ENCODE data around the gene MTMR11. TPM values are rescaled to one million over a fixed set of nuclear protein-coding genes. Genes with fewer than 3 reads are reported as not detected.

The MTMR11 gene
- total RNA-seq, 2 donors from 2014 or later = 4.7 to 6.6 TPM

DNA sequence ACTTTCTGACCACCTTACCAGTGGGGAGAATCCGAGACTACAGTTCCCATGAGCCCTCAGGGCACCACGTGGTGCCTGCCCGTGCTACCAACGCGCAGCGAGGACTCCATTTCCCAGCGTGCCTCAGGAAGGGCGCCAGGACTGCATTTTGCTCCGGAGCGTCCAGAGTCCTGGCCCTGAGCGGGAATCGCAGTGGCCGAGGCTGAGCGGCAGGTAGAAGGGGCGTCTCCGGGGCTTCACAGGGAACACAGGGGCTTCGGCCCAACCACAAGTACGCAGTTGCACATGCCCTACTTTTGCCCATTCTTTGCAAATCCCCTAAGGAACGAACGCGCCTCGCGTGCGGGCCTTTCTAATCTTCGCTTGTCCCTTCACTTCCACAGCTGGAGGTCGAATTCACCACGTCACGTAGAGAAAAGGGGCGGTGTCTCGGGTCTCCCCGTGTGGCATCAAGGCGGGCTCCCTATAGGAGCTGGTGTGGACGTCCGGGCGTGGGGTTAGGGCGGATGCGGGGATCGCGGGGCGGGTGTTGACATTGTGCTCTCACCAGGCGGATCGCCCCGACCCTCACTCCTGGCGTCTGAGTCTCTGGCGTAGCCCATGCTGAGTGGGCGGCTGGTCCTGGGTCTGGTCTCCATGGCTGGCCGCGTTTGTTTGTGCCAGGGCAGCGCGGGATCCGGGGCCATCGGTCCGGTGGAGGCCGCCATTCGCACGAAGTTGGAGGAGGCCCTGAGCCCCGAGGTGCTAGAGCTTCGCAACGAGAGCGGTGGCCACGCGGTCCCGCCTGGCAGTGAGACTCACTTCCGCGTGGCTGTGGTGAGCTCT, 37.0 kb downstream of the MTMR11 start, which contains the start of gene BOLA1:
Gene BOLA1, plus strand, starts transcription at position 109 of the 825 bp plus-strand sequence. Its CDS starts 492 bp downstream, at position 601.
- H3K4me3 ChIP-seq (ENCODE audit: low read length) = peak within 1 kb of the TSS; percentile 81
- peaks cover 8% of the 10 kb centered on the region for H3K36me3 Mint-ChIP-seq (ENCODE audit: low read depth)
- H3K27me3 Mint-ChIP-seq (ENCODE audit: insufficient read depth) = peaks cover 10% of the 10 kb centered on the region
- whole genome bisulfite sequencing, 2 experiments (ENCODE audit: insufficient coverage in 1 of 2, insufficient read length in 1 of 2) = 52 to 78% methylated on average over 44 to 65 of the region's 65 CpGs
- peaks cover 4% of the 10 kb centered on the region for H3K9me3 ChIP-seq (ENCODE audit: control insufficient read depth, low read length)
- H3K4me3 Mint-ChIP-seq = peak within 1 kb of the TSS; percentile 78
- TF ChIP-seq, protein P1, sequence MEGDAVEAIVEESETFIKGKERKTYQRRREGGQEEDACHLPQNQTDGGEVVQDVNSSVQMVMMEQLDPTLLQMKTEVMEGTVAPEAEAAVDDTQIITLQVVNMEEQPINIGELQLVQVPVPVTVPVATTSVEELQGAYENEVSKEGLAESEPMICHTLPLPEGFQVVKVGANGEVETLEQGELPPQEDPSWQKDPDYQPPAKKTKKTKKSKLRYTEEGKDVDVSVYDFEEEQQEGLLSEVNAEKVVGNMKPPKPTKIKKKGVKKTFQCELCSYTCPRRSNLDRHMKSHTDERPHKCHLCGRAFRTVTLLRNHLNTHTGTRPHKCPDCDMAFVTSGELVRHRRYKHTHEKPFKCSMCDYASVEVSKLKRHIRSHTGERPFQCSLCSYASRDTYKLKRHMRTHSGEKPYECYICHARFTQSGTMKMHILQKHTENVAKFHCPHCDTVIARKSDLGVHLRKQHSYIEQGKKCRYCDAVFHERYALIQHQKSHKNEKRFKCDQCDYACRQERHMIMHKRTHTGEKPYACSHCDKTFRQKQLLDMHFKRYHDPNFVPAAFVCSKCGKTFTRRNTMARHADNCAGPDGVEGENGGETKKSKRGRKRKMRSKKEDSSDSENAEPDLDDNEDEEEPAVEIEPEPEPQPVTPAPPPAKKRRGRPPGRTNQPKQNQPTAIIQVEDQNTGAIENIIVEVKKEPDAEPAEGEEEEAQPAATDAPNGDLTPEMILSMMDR (conservative IDR thresholded peaks at IDR 0.05) = no peak
- H3K4me1 ChIP-seq (ENCODE audit: control insufficient read depth, insufficient read depth, low read length) = no peaks in the 10 kb centered on the region
- no peaks in the 10 kb centered on the region for H3K36me3 ChIP-seq (ENCODE audit: control insufficient read depth, insufficient read depth, low read length)
- H3K9ac ChIP-seq (ENCODE audit: extremely low read depth, low read length, poor library complexity, severe bottlenecking) = peak within 1 kb of the TSS; percentile 50
- peaks cover 2% of the 10 kb centered on the region for H3K4me1 Mint-ChIP-seq
- H3K27me3 ChIP-seq (ENCODE audit: control insufficient read depth, insufficient read depth, low read length, poor library complexity, severe bottlenecking) = no peaks in the 10 kb centered on the region
- H3K27ac ChIP-seq (ENCODE audit: low read depth, low read length) = no peak within 1 kb of the TSS
- peak; percentile 97 for DNase-seq
- no peaks in the 10 kb centered on the region for H3K9me3 Mint-ChIP-seq
- H3K27ac Mint-ChIP-seq = peak within 1 kb of the TSS; percentile 94

DNA sequence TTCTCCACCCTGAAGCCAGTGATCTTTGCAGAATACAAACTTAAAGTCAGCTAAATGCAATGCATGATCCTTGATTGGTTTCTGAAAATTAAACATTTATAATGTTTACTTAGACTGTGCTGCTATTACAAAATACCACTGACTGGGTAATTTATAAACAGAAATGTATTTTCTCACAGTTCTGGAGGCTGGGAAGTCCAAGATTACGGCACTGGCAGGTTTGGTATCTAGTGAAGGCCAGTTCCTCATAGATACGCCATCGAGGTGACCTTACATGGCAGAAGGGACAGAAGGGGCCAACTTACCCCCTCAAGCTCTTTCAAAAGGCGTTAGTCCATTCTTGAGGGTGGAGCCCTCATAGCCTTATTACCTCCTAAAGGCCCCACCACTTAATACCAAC, 40.1 kb downstream of the MTMR11 start:
- WGBS, 2 experiments (ENCODE audit: insufficient coverage in 1 of 2, insufficient read length in 1 of 2) = 100% methylated on average over 1 to 4 of the region's 4 CpGs
- H3K9ac ChIP-seq (ENCODE audit: extremely low read depth, low read length, poor library complexity, severe bottlenecking) = no peak overlapping the region
- H3K4me3 ChIP-seq (ENCODE audit: low read length) = no peak overlapping the region
- DNase-seq = no peak
- Mint-ChIP-seq H3K36me3 (ENCODE audit: low read depth) (no peaks in the 10 kb centered on the region), H3K27ac (no peak overlapping the region), H3K27me3 (ENCODE audit: insufficient read depth) (peaks cover 10% of the 10 kb centered on the region), H3K9me3 (no peaks in the 10 kb centered on the region), H3K4me1 (peaks cover 2% of the 10 kb centered on the region), H3K4me3 (no peak overlapping the region)
- no peaks in the 10 kb centered on the region for H3K36me3 ChIP-seq (ENCODE audit: control insufficient read depth, insufficient read depth, low read length)
- no peaks in the 10 kb centered on the region for H3K4me1 ChIP-seq (ENCODE audit: control insufficient read depth, insufficient read depth, low read length)
- no peak overlapping the region for H3K27ac ChIP-seq (ENCODE audit: low read depth, low read length)
- H3K27me3 ChIP-seq (ENCODE audit: control insufficient read depth, insufficient read depth, low read length, poor library complexity, severe bottlenecking) = no peaks in the 10 kb centered on the region
- TF ChIP-seq, protein P1 (conservative IDR thresholded peaks at IDR 0.05) = no peak
- peaks cover 4% of the 10 kb centered on the region for H3K9me3 ChIP-seq (ENCODE audit: control insufficient read depth, low read length)

DNA sequence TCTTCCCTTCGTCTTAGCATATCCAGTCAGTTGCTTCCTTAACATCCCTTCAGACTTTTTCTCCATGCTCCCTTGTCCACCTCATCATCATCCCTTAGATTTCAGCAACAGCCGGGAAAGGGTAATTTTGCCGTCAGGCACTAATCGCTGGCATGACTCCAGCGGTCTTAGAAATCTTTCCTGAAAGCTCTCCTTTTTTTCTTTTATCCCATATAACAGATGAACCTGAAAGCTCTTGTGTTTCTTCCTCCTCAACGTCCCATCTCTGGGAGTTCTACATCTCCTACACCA, 47.7 kb downstream of the MTMR11 start:
- no peak for DNase-seq
- Histone ChIP-seq H3K4me3 (ENCODE audit: low read length) (peak overlapping the region; percentile 89), H3K36me3 (ENCODE audit: control insufficient read depth, insufficient read depth, low read length) (no peaks in the 10 kb centered on the region), H3K9me3 (ENCODE audit: control insufficient read depth, low read length) (no peaks in the 10 kb centered on the region), H3K4me1 (ENCODE audit: control insufficient read depth, insufficient read depth, low read length) (no peaks in the 10 kb centered on the region), H3K9ac (ENCODE audit: extremely low read depth, low read length, poor library complexity, severe bottlenecking) (peak overlapping the region; percentile 84), H3K27ac (ENCODE audit: low read depth, low read length) (peak overlapping the region; percentile 98), H3K27me3 (ENCODE audit: control insufficient read depth, insufficient read depth, low read length, poor library complexity, severe bottlenecking) (no peaks in the 10 kb centered on the region)
- H3K9me3 Mint-ChIP-seq = no peaks in the 10 kb centered on the region
- H3K27ac Mint-ChIP-seq = no peak overlapping the region
- WGBS, 2 experiments (ENCODE audit: insufficient coverage in 1 of 2, insufficient read length in 1 of 2) = 44 to 60% methylated on average over 5 to 6 of the region's 6 CpGs
- H3K4me3 Mint-ChIP-seq = no peak overlapping the region
- TF ChIP-seq, protein P1 (conservative IDR thresholded peaks at IDR 0.05) = no peak
- H3K4me1 Mint-ChIP-seq = no peaks in the 10 kb centered on the region
- H3K27me3 Mint-ChIP-seq (ENCODE audit: insufficient read depth) = no peaks in the 10 kb centered on the region
- H3K36me3 Mint-ChIP-seq (ENCODE audit: low read depth) = no peaks in the 10 kb centered on the region
